C4-2B (cell line): ENCODE measurements around the gene SNRK.
A peak's percentile ranks its signal among the peaks of the same experiment; 100 is the strongest.

ENCODE experiments used
- H3K27ac ChIP-seq: fragments of 450-650 bp; 2 replicates; pipeline ENCODE4 v1.5.1; 2017
- CTCF ChIP-seq: fragments of 450-650 bp; conservative IDR thresholded peaks from 2 replicates; pipeline ENCODE4 v1.5.1; 2017; ENCODE audit warnings: mild to moderate bottlenecking
- ZFX ChIP-seq: fragments of 450-650 bp; IDR thresholded peaks from 2 replicates; pipeline ENCODE4 v1.6.1; 2017

Gene SNRK

GRCh38 chr3:43294975-43295374 is 8.6 kb downstream of the SNRK start:
- TF ChIP-seq ZFX (no peak), CTCF (no peak)
- H3K27ac ChIP-seq: no peak overlapping the region

DNA sequence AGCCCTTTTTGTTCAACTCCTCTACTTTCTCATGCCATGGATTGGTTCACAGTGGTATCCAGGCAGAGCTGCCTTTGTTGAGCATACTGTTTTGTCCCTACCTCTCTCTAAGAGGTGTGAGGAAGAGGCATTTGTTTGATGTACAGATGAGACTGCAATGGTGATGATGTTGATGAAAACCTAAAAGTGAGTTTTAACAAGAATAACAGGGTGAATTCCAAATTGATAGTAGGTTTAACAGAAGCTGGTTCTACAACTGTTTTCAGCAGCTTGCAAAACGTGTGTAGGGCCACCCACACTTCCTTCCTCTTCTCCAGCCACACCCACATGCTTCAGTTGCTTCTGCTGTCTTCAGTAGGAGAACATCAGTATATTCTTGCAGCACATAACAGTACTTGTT is 10.2 kb downstream of the SNRK start:
- TF ChIP-seq ZFX (no peak), CTCF (no peak)
- no peak overlapping the region for H3K27ac ChIP-seq

GRCh38 chr3:43298292-43298691 is 12.0 kb downstream of the SNRK start:
- H3K27ac ChIP-seq: no peak overlapping the region
- TF ChIP-seq CTCF (no peak), ZFX (no peak)

DNA sequence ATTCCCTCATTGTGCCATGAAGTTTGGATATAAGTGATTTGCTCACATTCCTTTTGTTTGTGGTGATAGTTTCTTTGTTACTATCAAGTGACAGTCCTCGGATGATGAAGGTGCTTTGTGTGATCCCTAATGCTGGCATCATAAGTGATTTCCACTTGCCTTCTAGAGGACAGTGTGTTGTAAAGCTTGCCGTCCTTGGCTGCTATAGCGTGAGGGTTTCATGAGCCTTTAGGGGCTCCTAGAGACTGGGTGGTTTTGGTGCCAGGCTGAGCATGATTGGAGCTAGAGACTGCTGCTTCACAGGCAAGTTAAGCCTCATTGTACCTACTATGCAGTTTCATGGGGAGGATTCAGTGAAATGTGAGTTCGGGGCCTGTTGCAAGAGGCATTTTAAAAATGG is 12.4 kb downstream of the SNRK start:
- no peak for TF ChIP-seq CTCF
- no peak for TF ChIP-seq ZFX
- peak overlapping the region; percentile 21; the same call in 1 of the 2 replicates for H3K27ac ChIP-seq

DNA sequence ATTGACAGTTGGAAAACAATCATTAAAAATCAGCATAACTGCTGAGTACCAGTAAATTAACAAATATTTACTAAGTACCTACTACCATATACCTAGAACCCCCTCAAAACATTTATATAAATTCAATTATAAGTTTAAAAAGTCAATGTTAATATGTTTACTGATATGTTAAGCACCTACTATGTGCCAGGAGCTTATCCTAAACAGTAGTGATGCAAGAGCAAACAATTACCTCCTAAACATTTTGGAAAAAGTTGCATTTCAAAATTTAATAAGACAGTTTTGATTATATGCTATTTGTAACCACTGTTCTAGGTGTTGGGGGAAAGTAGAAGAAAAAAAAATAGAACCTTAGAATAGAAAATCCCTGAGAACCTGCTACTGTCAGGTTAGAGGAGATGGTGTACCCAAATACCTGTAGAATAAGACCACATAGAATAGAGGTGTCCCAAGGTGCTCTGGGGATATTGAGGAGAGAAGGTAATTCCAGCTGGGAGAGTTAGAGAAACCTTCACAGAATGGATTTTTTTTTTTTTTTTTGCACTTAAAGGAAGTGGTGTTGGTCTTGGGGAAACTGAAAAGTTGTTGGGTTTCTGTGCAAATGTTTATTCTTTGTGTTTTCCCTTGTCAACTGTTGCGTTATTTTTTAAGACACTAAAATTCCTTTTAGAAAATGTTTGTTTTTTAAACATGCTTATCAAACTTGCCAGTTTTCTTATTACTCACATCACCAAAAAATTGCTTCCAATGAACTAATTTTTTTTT is 16.0 kb downstream of the SNRK start:
- no peak overlapping the region for H3K27ac ChIP-seq
- TF ChIP-seq ZFX (no peak), CTCF (no peak)

- TF ChIP-seq CTCF: no peak
- TF ChIP-seq ZFX: no peak
- no peak overlapping the region for H3K27ac ChIP-seq
Observed at GRCh38 chr3:43304126-43304525, 17.8 kb downstream of the SNRK start.

DNA sequence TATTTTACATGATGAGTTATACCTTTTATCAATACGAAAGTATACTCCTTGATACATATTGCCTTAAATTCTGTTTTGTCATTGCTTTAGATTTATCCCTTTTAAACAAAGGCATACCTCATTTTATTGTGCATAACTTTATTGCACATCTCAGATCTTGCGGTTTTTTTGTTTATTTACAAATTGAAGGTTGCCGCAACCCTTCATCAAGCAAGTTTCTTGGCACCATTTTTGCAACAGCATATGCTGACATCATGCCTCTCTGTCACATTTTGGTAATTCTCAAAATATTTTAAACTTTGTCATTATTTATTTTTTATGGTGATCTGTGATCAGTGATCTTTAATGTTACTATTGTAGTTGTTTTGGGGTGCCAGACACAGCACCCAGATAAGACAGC is 20.9 kb downstream of the SNRK start:
- no peak for TF ChIP-seq CTCF
- TF ChIP-seq ZFX: no peak
- no peak overlapping the region for H3K27ac ChIP-seq
